NAMALWA (cell line): Measurements from ENCODE around the gene PCYT2.

Experiments
- DNase-seq: peaks from one replicate; pipeline ENCODE4 v3.0.0-alpha.2; 2015; ENCODE audit warnings: low spot score

Gene PCYT2

DNA sequence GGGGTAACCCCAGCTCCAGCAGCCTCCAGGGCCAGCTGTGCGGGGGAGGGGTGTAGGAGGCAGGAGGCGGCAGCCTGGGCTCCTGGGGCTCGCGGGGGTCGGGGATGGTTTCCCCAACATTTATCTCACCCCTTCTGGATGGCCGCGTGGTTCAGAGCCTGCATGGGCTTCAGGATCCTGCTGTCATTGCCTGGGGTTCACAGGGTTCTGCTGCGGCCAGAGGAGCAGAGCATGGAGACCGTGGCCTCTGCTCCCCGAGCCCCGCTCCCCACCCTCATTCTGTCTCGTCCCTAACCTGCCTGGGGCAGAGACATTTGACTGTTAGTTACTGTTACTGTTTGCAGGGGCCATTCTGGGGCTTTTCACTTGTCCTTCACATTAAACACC lies 31.0 kb upstream of the PCYT2 start:
- no peak for DNase-seq

DNA sequence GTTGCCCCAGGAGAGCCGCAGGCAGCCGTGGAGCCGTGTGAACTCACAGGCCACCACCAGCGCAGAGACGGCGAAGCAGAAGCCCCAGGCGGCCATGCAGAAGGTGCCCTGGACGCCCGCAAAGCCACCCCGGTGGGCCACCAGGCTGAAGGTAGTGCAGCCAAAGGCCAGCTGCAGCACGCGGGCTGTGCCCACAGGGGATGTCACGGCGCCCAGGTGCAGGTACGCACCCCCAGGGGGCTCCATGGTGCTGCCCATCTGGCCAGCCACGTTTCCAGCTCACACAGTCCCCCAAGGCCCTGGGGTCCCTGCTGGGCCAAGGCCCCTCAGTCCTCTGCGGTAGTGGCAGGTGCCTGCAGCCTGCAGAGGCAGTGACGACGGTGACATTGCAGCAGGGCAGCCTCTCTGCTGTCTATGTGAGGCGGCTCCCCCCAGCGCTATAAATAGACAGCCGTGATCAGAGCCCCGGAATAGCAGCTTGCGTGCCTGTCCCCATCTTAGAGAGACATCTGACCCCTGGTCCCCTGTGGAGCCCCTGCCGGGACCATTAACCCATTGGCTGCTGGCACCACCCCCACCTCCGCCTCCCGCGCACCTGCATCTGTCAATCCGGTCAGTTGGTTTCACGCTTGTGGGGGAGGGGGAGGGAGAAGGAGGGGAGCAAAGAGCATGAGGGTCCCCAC lies 30.4 kb upstream of the PCYT2 start:
- DNase-seq, result peak; percentile 65

DNA sequence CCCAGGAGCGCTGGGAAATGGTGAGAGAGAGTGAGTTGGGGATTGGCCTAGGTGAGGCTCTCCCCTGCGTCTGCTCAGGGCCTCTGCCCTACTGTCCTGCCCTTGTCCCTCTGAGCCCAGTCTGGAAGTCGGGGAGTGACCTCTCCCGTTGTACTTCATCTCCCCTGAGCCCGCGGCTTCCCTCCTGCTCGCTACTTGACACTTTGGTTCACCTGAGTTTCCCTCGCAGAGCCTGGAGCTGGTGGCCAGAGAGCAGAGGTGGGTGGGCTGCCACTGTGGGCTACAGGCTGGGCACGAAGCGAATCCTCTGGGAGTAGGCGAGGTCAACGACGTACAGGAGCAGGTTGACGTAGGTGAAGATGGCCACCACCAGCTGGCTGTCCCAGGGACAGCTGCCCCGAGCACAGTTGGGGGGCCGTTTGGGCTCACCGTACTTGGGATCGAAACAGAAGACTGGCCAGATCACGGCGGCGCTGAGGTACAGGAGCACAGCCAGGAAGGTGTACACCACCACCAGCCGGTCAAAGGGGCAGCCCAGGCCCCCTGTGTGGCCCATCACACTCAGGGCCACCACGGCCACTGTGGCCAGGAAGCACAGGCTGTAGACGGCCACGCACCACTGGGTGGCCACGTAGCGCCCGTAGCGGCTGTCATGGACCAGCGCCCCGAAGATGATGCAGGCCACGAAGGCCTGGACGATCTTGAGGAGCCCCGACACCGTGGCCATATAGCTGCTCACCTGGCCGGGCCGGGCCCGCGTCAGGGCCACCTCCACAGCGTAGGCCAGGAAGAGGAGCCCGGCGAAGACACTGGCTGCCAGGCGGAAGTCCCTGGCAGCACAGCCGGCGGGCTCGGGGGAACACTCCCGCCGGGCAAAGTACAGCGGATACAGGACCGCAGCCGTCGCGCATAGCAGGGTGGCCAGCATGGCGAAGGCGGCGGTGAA lies 29.6 kb upstream of the PCYT2 start:
- no peak for DNase-seq

DNA sequence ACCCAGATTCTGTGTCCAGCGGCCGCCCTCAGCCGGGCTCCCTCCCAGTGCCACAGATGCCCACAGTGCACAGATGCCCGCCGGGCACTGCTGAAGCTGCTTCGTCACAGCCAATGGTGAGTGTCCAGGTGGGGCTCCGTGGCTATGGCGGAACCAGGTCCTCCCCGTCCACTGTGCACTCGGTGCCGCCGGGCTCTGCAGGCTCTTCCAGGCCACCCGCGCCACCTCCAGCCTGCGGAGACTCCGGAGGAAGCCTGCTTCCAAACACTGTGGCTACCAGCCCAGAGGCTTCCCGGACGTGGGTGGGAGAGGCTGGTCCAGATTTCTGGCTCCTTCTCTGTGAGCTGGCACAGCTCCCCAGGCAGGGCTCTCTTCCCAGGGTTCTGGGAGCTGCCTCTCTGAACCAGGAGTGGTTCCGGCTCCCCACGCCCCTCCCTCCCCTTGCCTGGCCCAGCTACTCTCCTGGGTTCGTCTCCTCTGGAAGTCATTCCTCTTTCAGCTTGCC lies 28.7 kb upstream of the PCYT2 start:
- DNase-seq, result no peak

DNA sequence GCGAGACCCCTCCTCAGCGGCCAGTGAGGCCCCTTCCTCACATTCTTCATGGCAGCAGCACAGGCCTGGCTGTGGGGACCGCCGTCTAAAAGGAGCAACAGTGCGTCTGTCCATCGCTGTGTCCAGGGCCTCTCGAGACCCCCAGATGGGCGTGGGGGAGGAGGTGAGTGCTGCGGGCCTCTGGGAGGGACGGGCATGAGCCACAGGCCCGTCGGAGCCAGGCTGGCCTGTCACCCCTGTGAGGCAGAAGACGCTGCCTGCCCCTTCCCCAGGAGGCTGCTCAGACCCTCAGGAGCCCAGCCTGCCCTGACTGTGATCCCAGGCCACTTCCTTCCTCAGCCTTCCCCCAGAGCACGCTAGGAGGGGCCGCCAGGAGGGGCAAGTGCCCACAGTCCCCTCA lies 28.0 kb upstream of the PCYT2 start:
- no peak for DNase-seq

DNA sequence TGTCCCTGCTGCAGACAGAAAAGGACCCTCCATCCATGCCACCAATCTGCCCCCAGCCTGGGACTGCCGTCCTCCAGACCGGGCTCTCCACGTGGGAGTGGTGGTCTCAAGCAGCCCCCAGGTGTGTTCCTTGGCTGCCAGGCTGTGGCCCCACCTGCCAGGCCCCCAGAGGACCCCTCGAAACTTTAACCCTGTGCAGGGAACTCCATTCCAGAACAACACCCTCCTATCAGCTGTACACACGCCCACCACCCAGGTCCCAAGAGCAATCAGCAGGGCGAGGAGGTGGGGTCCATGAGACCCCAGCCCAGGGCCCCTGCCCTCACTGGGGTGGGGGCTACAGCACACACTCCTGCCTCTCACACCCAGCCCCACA lies 24.5 kb upstream of the PCYT2 start:
- DNase-seq, result no peak

DNA sequence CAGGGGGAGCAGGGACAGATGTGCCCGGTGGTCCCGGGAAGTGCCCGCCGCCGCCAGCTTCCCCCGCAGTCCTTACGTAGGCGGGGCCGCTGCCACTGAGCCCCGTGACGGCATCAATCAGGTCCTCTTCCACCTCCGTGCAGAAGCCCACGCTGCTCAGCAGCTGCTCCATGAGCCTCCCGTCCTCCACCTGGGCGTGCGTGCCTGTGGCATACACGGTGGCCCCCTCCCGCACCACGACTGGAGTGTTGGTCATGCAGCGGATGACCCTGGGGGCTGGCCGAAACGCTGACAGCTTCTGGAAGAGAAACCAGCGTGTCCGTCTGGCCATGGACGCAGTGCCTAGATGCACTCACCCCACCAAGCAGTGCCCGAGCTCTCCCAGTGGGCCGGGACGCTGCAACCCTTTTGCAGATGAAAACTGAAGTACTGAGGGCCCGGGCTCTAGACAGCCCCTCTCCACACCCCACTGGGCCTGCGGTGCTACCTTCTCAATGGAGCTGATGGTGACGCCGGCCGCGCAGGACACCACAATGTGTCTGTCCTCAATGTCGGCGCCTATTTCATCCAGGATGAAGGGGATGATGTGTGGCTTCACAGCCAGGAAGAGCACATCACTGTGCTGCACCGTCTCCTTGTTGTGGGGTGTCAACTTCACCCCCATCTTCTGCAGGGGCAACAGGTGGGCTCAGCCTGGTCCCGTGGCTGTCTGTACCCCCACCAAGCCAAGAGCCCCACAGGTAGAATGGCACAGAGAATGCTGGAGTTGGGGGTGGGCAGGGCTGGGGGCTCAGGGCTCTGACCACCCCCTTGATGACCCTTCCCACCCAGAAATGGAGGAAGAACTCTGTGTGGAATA lies 23.9 kb upstream of the PCYT2 start:
- no peak for DNase-seq

DNA sequence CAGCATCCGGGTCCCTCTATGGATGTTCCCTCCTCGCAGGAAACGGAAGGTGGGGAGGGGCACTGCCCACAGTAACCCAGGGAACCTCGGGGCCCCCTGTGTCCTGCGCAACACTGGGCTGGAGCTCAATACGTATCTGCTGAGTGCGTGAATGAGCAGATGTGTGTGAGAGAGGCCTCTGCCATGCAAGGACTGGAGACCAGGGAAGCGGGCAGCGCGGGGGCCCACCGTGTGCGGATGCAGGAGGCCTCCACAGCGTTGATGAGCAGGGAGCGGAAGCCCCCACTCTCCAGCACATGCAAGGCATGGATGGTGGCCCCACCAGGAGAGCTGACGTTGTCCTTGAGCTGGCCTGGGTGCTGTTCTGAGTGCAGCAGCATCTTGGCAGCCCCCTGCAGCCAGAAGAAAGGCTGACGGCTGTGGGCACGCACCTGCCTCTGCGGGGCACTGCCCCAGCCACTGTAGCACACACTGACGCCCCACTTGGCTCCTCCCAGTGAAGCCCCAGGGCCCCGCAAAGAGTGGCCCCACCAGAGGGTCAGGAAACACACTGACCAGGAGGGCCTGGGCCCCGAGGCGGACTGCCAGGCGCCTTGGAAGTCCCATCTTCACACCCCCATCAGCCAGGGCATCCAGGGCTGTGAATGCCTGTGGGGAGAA lies 23.0 kb upstream of the PCYT2 start:
- DNase-seq, result no peak

DNA sequence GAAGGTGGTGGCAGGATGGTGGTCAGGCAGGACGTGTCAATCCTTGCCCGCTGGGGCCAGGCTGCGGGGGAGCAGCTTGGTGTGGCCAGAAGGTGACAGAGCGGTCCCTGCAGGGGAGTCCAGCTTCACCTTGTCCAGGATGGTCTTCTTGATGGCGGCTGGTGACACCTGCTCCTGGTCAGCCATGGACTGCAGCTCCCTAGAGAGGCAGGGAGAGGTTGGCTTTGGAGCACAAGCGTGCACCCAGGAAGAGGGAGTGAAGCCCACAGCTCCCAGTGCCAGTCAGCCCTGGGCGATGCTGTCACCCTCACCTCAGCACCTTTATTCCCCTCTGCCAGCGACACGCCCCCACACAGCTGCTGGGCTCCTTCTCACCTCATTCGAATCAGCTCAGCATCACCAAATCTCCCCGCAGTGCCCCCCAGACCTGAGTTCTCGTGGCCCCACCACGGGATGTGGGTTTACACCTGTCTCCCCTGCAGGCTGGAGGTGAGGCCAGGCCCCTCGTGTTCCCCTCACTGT lies 22.0 kb upstream of the PCYT2 start:
- no peak for DNase-seq

DNA sequence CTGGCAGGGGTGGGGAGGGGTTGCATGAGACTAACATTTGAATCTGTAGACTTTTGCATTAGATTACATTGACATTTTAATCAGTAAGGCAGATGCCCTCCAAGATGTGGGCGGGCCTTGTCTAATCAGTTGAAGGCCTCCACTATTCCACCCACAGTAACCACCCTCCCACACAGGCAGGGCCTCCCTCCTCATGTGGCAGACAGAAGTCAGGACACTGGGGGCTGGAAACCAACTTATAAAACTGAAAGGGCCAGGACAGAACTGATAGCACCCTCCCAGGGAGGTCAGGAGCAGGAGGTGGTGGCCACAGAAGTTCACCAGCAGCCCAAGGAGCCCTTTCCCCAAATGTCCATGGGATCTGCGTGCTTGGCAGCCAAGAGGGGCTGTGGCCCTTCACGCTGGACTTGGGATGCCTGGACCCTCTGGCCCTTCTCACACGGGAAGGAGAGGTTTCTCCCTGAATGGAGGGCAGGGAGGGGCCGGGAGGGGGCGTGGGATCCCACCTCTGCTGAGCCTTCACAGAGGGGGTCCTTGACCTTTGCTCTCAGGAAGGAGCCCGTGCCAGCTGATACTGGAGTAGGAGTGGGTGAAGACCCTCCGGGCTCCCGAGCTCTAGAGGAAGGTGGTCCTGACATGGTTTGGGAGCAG lies 21.3 kb upstream of the PCYT2 start:
- DNase-seq, result no peak

DNA sequence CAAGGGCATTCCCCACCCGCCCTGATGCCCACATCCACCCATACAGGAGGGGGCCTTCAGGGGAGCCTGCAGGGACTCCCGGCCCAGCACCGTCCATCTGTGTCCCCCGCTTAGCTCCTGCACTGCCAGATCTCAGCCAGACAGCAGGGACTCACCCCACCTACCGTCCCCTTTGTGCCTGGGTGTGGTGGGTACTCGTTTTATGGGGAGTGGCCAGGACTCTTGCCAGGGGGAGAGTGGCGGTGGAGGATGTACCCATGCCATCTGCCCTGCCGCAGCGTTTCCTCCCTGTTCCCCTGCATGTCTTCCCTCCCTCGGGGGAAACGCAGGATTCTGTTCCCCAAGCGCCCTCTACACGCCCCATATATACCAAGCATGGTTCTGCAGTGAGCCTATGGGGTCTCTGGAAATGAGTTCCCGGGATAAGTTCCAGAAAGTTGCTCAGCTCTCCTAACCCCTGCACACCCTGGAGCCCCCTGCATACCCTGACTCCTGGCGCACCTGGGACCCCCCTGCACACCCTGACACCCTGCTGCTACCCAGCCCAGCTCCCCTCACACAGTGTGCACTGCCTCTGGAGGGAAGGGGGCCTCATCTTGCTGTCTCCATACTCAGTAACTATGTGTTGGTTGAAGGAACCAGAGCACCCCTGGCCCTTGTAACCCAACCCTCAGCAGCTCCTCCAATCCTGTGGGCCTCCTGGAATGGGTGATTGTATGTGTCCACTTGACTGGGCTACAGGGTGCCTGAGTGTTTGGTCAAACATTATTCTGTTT lies 20.5 kb upstream of the PCYT2 start:
- DNase-seq, result no peak

DNA sequence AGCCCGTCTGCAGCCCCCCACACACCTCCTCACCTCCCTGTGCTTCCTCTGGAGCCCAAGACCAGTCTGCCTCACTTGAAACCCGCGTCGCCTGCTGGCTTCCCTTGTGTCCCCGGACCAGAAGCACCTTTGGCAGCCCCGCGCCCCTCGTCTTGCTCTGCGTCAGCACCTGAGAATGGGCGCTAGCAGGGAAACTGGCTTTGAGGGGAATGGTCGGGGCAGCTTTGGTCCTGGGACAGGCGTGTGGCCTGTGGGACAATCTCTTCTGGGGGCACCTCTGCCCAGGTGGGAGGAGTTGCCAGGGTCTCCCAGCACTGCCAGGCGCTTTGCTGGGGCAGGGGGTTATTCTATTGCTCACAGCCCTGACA lies 20.0 kb upstream of the PCYT2 start:
- DNase-seq, result no peak

DNA sequence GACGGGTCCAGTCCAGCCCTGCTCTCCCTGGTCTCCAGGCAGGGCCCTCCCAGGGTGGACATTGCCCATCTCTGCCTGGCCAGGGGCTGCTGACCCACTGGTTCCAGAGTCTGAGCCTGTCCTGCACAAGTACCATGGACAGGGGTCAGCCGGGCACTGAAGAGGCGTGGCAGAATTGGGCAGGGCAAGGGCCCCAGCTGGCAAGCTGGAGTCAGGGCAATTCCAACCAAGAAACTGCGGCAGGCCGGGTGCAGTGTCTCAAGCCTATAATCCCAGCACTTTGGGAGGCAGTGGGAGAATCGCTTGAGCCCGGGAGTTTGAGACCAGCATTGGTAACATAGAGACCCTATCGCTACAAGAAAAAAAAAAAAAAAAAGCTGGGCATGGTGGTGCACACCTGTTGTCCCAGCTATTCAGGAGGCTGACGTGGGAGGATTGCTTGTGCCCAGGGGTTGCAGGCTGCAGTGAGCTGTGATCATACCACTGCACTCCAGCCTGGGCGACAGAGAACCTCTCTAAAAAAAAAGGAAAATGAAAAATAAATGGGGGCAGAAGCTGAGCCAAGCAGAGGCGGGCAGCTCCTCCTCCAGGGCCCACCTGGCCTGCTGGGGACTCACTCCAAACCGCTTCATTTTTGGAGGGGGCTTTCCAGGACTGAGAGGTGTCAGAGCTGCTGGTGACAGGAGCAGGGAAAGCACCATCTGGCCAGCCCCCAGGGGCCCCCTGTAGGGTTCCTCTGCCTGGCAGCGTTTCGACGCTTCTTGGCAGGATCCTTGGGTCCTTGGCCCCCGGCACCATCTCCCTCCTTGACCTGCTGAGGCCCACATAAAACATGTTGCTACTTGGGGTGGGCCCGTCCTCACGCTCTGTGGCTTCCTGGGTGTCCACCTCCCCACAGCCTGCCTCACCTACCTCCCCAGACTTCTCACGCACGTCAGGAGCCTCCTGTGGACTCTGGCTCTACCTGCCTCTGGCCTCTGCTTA lies 19.2 kb upstream of the PCYT2 start:
- peak; percentile 51 for DNase-seq

DNA sequence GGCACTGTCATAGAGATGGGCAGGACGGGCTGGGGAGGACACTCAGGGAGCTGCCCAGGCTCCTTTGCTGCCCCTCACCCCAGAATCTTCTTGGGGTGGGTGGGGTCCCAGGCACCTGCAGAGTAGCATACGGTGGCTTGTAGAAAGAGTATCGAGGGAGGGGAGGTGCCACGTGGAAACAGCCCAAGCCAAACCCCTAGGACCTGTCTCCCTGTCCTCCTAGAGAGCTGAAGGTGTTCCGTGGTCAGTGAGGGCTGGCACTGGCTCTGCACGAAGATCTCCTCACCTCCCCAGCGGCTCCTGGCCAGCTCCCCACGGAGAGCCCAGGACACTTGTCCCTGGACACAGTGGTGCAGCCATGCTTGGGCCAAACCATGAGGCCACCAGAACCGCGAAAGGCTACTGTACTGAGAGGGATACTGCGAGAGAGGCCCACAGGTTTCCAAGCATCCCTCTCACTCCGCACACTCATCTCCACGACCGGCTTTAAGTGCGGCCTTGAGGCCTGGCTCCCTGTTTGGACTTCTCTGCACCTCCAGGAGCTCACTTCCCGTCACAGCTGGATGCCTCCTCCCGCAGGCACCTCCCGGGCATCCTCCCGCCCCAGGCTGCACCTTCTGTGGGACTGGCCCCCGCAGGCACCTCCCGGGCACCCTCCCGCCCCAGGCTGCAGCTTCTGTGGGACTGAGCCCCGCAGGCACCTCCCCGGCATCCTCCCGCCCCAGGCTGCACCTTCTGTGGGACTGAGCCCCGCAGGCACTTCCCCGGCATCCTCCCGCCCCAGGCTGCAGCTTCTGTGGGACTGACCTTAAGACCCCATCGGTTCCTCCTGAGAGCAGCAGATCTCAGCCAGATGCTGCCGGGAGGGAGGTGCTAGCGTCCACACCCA lies 18.3 kb upstream of the PCYT2 start:
- DNase-seq, result no peak

DNA sequence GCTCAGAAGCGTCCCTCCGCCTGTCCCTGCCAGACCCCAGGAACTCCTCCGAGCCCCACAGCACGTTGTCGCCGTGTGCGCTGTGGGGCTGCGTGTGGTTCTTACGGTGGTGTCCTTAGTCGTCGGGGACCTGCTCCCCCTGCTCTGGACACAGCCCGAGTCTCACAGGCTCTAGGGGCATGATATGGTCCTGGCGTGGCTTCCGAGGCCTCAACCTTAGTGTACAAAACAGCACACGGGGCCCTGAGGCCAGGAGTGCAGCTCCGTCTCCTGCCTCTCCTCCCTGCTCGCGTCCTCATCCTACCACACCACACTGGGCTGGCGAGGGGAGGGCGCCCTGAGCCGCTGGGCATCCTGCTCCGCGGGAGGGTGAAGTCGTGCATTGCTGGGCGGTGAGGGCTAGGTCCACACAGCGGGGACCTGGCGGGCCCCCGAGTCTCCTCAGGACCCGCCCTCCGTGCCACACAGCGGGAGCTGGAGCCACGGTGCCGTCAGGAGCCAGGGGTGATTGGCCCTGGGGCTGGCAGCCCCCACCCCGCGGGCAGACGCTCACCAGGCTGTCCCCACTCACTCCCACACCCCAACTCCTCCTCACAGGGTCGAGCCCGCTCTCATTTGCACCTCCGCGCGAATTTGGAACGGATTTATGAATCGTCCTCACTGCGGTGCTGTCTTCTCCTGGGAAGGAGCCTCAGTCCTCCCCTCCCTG lies 17.5 kb upstream of the PCYT2 start:
- no peak for DNase-seq

DNA sequence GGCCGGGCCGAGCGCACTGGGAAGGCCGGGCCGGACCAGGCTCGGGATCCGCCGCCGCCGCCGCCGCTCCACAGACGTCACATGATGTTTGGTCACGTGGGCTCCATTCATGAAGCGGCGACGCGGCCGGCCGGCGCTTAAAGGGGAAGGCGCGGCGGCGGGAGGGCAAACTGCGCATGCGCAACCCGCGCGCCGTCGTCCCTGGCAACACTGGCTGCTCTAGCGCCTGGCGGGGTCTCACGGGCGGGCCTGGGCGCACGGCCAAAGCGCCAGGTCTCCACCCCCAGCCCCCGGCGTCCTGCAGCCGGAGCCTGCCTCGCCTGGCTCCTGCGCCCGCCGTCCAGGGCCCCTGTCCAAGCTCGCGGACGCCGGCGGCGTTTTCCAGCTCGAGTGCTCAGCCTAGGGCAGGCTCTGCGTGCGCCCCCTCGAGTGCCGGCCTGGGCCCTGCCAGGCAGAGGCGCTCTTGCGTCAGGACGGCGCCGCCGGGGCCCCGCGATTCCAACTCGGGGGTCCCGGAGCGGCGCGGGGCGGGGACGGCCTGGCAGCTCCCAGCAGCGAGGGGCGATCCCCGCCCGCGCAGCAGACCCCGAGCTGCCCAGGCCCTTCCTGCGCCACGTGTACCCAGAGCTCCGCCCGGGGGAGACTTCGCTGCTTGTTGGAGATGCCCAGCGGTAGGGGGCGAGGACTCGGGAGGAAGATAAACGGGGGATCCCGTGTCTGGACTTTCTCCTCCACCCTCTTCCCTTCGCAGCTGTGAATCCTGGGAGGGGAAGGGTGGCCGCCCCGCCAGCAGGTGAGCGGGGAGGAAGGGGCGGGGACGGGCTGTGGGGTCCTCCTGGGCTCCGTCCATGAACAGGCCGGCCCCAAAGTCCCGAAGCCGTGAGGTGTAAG lies 16.7 kb upstream of the PCYT2 start, which contains the start of gene MAFG:
Gene MAFG, minus strand, starts transcription at position 83 of the 891 bp plus-strand sequence. CDS start 4,550 bp downstream, outside the sequence.
- DNase-seq, result peak; percentile 95
